Measurements from ENCODE around the gene CAVIN2.

DNA sequence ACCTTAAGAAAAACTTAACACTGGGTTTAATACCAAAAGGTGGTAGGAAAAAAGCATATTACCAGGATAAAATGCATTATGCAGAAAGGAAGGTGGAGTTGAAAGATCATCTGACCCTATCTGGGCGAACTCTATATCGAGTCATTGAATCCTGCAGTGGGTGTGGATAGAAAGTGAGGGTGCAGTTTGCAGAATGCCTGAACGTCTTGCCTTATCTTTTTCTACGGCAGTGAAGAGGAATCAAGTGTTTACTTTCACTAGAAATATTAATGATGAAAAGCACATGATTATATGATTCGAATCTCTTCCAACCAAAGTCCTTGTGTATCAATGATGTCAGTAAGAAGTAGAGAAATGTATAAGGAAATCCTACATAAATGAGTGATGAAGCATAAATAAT lies 4.3 kb upstream of the CAVIN2 start:
- no peak for TF ChIP-seq JUNB (IDR thresholded peaks at IDR 0.05)
- TF ChIP-seq POLR2A (IDR thresholded peaks at IDR 0.05; ENCODE audit: low read length): no peak
- TF ChIP-seq PHF8 (IDR thresholded peaks at IDR 0.05; ENCODE audit: borderline replicate concordance, low read depth): no peak
- TF ChIP-seq BHLHE40 (IDR thresholded peaks at IDR 0.05; ENCODE audit: low read depth, low read length): no peak
- TF ChIP-seq PBX3 (IDR thresholded peaks at IDR 0.05): no peak
- TF ChIP-seq, protein P1, sequence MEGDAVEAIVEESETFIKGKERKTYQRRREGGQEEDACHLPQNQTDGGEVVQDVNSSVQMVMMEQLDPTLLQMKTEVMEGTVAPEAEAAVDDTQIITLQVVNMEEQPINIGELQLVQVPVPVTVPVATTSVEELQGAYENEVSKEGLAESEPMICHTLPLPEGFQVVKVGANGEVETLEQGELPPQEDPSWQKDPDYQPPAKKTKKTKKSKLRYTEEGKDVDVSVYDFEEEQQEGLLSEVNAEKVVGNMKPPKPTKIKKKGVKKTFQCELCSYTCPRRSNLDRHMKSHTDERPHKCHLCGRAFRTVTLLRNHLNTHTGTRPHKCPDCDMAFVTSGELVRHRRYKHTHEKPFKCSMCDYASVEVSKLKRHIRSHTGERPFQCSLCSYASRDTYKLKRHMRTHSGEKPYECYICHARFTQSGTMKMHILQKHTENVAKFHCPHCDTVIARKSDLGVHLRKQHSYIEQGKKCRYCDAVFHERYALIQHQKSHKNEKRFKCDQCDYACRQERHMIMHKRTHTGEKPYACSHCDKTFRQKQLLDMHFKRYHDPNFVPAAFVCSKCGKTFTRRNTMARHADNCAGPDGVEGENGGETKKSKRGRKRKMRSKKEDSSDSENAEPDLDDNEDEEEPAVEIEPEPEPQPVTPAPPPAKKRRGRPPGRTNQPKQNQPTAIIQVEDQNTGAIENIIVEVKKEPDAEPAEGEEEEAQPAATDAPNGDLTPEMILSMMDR (IDR thresholded peaks at IDR 0.05): no peak
